Stimulated activated naive CD8-positive, alpha-beta T cell treated with anti-CD3 and anti-CD28 coated beads, Interleukin-15, amount 100 ng/mL, for 72 hours (primary cell): ENCODE data around the gene RNF115.

ENCODE experiments used
- ATAC-seq: fragments of 150-1000 bp; cut with Tn5 transposase; 2 replicates; pipeline ENCODE4 v1.10.0; 2021; ENCODE audit warnings: mild to moderate bottlenecking, moderate library complexity
- DNase-seq, 2 donors: peaks; one replicate each; pipeline ENCODE4 v3.0.0; 2021 to 2022
- H3K27ac Mint-ChIP-seq, 2 donors: one replicate each; pipeline ENCODE4 v1.8.0; 2022; ENCODE audit warnings: mild to moderate bottlenecking in 2 of 2, mixed read lengths in 2 of 2, moderate library complexity in 2 of 2
- H3K27me3 Mint-ChIP-seq: one replicate; pipeline ENCODE4 v1.8.0; 2022; ENCODE audit warnings: mixed read lengths
- H3K4me1 Mint-ChIP-seq: one replicate; pipeline ENCODE4 v1.8.0; 2022; ENCODE audit warnings: mild to moderate bottlenecking, mixed read lengths
- H3K4me3 Mint-ChIP-seq, 2 donors: one replicate each; pipeline ENCODE4 v1.8.0; 2022; ENCODE audit warnings: mild to moderate bottlenecking in 2 of 2, mixed read lengths in 2 of 2, moderate library complexity in 1 of 2
- H3K9me3 Mint-ChIP-seq, 2 donors: one replicate each; pipeline ENCODE4 v1.8.0; 2022; ENCODE audit warnings: mixed read lengths in 2 of 2

The RNF115 gene

DNA sequence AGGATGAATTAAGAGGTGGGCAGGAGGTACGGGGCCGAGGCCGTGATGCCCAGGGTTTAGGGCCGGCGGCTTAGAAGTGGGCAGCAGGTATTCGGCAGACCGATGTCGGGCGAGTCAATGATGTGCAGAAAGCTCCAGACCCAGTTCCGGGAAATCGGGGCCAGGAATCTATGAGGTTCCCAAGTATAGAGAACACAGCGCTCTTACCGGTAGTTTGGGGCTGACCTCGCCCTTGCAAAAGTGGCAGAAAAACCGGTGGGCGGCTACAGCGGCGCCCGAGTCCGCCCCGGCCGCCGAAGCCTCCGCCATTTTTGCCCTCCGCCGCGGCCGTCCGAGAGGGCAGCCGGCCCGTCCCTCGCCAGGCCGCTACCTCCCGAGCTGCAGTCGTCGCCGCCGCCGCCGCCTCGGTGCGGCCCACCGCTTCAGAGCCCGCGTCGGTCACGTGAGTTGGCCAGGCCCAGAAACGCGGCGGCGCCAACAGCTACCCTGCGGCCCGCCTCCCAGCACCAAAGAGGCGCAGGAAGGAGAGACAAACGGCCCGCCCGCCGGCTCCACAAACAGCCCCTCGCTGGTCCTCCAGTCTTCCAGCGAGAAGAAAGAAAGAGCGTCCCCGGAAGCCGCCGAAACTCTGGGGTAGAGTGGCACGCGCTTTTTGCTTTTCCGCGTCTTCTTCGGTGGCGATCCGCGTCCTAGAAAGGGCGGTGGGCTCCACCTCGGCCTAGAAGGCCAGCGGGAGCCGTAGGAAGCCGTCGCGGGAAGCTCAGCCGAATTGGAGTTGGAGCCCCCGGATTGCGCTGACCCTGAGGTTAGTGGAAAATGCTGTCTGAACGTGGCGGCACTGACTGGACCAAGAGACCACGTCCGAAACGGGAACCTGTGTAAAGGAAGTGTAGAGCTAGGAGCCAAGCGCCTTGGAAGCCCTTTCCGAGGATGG, at the start of gene RNF115, which contains the start of gene POLR3C:
Gene RNF115, minus strand, starts transcription at position 531 of the 934 bp plus-strand sequence. Its CDS starts 222 bp downstream, at position 309.
Gene POLR3C, plus strand, starts transcription at position 636 of the 934 bp plus-strand sequence. CDS start 1,577 bp downstream, outside the sequence.
- ATAC-seq: peak; percentile 76

DNA sequence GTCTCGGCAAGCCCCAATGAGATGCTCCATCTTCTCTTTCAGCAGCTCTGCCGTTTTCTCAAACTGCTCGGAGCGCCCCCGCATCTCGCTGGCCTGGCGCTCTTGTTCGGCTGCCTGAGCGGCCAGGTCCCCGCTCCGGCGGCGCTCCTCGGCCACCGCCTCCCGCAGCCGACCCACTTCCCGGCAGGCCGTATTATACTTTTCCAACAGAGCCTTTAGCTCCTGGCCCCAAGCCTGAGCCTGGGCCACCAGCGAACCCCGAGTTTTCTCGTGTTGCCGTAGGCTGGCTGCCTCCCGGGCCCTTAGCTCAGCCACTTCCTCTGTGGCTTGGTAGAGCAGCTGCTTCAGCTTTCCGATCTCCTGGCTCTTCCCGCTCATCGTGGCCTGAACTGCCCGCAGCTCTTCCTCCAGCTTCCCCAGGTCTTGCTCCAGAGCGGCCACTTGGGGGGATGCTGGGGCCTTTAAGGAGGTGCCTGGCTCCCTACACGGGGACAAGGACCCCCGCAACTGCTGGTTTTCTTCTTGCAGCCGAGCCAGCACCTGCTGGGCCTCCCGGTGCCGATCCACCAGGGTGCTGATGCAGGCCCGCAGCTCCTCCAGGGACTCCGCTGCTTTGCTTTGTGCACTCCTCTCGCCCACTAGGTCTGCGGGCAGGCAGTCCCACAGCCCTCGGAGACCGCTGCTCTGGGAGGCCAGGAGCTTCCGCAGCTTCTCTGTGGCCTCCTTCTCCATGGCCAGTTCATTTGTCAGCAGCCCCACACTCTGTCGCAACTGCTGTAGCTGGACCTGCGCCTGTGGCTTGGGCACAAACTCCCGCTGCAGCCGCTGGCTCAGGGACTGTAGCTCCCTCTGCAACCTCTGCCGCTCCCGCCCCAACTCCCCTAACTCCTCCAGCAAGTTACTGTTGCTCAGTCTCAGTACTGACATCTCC, 48.4 kb upstream of the RNF115 start:
- peak overlapping the region; percentile 77 to 82 for H3K4me3 Mint-ChIP-seq
- peak overlapping the region; percentile 72 to 94 for H3K27ac Mint-ChIP-seq
- no peaks in the 10 kb centered on the region for H3K9me3 Mint-ChIP-seq
- ATAC-seq (peak; percentile 87), DNase-seq (peak; percentile 52)
- H3K4me1 Mint-ChIP-seq: peaks cover 24% of the 10 kb centered on the region
- H3K27me3 Mint-ChIP-seq: peaks cover 43% of the 10 kb centered on the region

More for the DNA sequence above, at the start of gene RNF115, which contains the start of gene POLR3C:
- Mint-ChIP-seq H3K27ac (peak within 1 kb of the TSS; percentile 99 to 100), H3K9me3 (no peaks in the 10 kb centered on the region), H3K27me3 (no peaks in the 10 kb centered on the region), H3K4me1 (peaks cover 51% of the 10 kb centered on the region), H3K4me3 (peak within 1 kb of the TSS; percentile 94 to 99)
- peak; percentile 87 to 89 for DNase-seq

DNA sequence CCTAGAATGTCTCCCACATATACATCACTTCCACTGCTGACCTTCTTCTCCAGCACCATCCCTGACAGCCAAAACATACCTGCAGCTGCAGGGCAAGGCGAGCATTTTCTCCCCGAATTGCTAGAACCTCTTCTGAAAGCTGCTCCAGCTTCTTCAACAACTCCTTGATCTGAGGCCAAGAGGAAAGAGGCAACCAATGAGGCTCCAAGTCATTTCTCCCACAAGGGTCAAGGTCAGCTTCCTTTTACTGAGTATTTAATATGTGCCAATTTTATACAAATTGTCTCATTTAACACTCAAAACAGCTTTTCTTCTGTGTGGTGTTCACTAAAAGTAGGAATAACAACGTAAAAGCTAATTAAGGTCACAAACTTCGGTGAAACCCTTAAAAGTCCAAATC, 44.3 kb upstream of the RNF115 start:
- Mint-ChIP-seq H3K27ac (no peak overlapping the region), H3K9me3 (no peaks in the 10 kb centered on the region), H3K27me3 (peaks cover 34% of the 10 kb centered on the region), H3K4me1 (peaks cover 24% of the 10 kb centered on the region), H3K4me3 (no peak overlapping the region)
- DNase-seq: no peak
- ATAC-seq: no peak

DNA sequence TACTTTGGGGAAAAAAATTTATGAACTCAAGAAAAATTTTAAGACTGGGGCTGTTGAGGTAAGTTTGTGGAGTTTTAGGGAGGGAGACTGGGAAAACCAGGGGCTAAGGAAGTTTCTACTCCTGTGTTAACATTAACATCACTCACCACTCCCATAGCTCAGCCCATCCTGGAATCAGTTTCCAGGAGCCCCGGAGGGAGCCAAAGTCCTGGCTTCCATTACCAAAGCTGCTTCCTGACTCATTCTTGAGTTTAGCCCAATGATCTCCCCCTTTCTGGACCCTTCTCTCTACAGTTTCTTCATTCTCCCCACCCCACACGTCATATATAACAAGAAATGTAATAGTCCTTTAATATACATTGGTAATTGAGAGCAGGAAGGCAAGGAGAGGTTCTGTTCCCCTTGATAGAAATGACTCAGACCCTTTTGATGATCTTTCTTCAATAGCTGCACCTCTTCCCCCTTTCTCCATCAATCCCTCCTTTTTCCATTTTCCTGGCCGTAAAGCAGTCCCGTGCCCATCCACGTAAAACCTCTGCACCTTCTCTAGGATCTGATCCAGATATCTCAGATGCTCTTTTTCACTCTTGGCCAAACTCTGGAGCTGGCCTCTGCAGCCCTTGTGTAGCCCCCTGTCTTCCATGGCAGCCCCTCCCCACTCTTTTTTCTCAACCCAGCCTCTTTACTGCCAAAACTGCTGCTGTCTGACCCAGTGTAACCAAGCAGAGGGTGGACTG, 39.6 kb upstream of the RNF115 start:
- no peak for DNase-seq
- no peaks in the 10 kb centered on the region for H3K9me3 Mint-ChIP-seq
- ATAC-seq: no peak
- H3K27me3 Mint-ChIP-seq: peaks cover 25% of the 10 kb centered on the region
- H3K4me3 Mint-ChIP-seq: no peak overlapping the region
- H3K27ac Mint-ChIP-seq: no peak overlapping the region
- H3K4me1 Mint-ChIP-seq: peaks cover 12% of the 10 kb centered on the region

DNA sequence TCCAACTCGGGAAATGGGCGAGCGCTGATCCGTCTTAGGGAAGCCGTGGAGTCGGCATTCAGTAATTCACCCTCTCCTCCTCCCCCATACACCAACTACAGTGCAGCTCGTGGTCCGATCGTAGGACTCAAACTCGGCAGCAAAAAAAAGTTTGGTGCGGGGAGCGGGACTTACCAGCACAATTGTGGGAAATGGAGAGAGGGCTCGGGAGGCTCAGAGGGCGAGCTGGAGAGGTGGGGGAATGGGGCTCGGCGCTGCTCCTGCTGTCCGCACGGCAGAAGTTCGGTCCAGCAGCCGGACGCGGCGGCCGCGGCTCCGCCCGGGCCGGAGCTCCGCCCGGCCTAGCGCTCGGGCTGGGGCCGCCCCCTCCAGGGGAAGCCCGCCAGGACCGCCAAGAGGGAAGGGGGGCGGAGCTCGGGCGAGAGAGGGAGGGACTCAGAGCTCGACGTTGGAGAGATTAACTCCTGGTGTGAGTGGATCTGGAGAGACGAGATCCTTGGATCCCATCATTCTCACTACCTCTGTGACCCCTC, 35.7 kb upstream of the RNF115 start:
- Mint-ChIP-seq H3K4me3 (peak overlapping the region; percentile 92 to 99), H3K4me1 (peaks cover 16% of the 10 kb centered on the region), H3K27ac (peak overlapping the region; percentile 84 to 97), H3K9me3 (no peaks in the 10 kb centered on the region), H3K27me3 (no peaks in the 10 kb centered on the region)
- peak; percentile 73 to 79 for DNase-seq
- peak; percentile 73 for ATAC-seq

DNA sequence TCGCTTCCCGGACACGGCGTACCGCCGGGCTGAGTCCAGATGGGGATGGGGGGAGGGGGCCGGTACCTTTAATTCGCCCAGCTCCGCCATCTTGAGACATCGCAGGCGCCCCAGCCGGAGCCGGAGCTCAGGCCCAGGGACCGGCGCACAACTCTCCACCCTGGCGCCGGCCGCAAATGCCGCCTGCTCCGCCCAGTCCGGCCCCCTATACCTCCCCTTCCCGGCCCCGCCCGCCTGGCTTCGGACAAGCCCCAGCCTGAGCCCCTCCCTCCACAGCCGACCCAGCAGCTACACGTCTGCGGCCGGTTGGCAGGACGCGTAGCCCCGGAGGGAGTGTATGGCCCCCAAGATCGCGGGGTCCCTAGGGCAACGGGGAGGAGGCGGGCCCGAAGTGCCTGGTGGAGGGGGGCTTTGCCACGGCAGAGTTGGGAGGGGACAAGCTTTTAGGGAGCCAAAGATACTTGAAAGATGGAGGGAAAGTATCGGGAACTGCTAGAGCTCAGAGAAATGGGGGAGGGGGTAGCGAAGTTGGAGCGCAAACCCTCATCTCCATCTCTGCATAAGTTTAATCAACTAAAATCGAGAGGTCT, 35.1 kb upstream of the RNF115 start, which contains the start of gene PIAS3:
Gene PIAS3, minus strand, starts transcription at position 181 of the 590 bp plus-strand sequence. Its CDS starts 91 bp downstream, at position 90.
- peak; percentile 92 for ATAC-seq
- peaks cover 16% of the 10 kb centered on the region for H3K4me1 Mint-ChIP-seq
- H3K4me3 Mint-ChIP-seq: peak within 1 kb of the TSS; percentile 92 to 99
- peak within 1 kb of the TSS; percentile 84 to 97 for H3K27ac Mint-ChIP-seq
- H3K9me3 Mint-ChIP-seq: no peaks in the 10 kb centered on the region
- DNase-seq: peak; percentile 88 to 91
- H3K27me3 Mint-ChIP-seq: no peaks in the 10 kb centered on the region

DNA sequence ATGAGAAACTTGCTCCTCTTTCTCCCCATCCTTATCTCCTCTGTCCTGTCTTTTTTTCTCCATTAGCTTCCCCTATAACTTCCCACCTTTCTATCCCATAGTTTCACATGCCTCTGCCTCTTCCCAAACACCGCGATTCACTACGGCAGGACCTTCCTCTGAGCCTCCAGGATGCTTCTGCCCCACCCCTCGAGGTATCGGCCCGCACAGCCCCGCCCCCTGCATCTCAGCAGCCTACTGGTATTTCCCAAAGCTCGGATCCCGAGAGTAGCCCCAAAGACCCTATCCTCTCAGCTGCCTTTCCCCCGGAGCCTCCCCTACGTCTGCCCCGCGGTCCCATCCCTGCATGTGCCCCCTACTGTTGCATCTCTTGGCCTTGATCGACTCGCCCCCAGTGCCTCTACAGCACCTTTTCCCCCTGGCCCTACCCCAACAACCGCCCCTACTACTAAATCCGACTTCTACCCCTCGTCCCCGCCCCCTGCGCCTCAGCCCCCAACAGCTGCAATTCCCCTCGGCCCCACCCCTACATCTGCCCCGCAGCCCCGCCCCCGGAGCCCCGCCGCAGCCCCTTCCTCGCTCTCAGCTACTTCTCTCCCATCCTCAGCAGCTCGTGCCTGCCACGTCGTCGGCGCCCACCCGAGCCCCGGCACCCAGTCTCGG, 34.5 kb upstream of the RNF115 start:
- ATAC-seq (peak; percentile 56), DNase-seq (no peak)
- Mint-ChIP-seq H3K4me1 (peaks cover 16% of the 10 kb centered on the region), H3K9me3 (no peaks in the 10 kb centered on the region), H3K4me3 (peak overlapping the region; percentile 92 to 99), H3K27ac (peak overlapping the region in 1 of 2 donors; percentile 97), H3K27me3 (no peaks in the 10 kb centered on the region)

DNA sequence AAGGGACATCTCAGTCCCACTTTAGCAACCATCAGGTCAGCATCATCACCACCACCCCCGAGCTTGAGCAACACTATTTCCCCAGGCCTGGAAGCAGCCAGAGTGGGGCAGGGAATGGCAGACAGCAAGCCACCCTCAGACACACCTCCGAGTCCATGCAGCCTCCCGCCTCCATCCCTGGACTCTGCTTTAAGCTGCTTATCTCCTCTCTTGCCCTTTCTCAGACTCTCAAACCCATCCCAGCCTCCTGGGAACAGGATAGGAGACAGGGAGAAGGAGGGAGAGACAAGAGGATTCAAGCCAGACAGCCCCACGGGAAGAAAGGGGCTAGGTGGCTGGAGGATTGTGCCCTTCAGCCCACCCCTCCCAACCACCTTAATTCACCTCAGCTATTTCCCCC, 33.3 kb upstream of the RNF115 start:
- Mint-ChIP-seq H3K27ac (no peak overlapping the region), H3K27me3 (no peaks in the 10 kb centered on the region), H3K4me3 (no peak overlapping the region), H3K4me1 (peaks cover 16% of the 10 kb centered on the region), H3K9me3 (no peaks in the 10 kb centered on the region)
- DNase-seq: no peak
- no peak for ATAC-seq

DNA sequence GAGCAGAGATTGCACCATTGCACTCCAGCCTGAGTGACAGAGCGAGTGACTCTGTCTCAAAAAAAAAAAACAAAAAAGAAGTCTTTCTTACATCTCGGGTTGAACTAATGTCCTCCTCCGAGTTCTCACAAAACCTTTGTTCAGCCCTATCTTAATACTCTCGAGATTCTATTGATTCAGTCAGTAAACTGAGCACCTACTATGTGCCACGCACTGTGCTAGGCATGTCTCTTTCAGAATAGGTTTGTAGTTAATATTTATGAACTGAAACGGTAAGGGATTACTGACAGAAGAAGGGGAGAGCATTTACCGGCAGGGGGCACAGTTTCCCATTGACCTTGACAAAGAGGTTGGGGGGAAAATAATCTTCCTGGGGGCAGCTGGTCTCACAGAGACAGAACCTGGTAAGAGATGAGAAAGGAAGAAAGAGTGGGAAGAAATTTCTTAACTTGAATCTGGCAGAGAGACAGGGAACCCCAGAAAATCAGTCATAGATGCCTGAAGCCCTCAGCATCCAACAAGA, 31.6 kb upstream of the RNF115 start:
- Mint-ChIP-seq H3K4me3 (no peak overlapping the region), H3K27ac (no peak overlapping the region), H3K27me3 (no peaks in the 10 kb centered on the region), H3K9me3 (no peaks in the 10 kb centered on the region), H3K4me1 (peaks cover 16% of the 10 kb centered on the region)
- DNase-seq (no peak), ATAC-seq (no peak)

DNA sequence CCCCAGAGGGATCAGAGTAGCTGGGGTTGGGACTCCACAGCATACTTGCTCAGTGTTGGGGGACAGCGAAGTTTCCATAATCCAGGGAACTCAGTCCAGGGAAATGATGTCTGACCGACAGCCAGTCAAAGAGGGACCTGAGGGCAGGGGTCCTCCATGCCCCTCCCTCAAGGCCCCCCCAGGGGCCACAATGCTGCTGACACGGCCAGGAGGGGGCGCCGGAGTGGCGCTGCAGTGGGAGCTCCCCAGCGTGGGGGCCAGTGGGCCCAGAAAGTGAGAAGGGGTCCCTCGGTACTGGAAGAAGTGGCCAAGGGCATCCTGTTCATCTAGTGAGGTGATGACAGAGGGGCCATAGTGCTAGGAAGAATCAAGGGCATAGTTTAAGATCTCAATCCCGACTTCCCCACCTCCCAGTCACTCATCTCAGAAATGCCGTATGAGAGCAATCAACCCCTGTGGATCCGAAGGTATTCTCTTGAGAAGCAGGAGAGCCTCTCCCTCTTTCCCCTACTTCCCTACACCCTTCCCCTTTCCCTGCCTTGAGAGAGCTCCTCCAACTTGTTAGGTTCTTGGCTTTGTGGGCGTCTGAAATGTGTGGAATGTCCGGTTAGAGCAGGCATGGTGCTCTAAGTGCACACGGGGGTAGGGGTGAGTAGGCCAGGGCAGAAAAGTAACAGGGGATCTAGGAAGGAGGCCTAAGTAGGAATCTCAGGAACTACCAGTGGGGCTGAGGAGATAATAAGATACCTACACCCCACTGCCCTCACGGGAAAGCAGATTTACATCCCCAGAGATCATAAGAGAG, 25.7 kb upstream of the RNF115 start:
- Mint-ChIP-seq H3K27ac (no peak overlapping the region), H3K9me3 (no peaks in the 10 kb centered on the region), H3K4me1 (peaks cover 9% of the 10 kb centered on the region), H3K4me3 (no peak overlapping the region), H3K27me3 (no peaks in the 10 kb centered on the region)
- ATAC-seq (no peak), DNase-seq (no peak)

DNA sequence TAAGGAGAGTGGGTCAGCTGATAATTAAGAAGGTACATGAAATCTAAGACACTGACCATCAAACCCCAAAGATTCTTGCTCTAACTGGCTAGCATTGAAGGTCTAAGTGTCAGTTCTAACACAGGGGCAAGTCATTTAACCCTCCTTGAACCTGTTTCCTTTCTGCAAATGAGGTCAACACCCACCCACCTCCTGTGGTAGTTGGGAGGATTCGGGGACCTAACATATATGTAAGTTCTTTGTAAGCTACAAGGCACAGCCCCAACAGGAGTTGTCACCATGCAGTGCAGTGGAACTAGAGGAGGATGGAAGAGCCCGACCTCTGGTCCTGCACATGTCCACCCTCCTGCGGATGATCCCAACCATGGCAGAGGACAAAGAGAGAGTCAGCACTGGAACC, 23.9 kb upstream of the RNF115 start:
- H3K27me3 Mint-ChIP-seq: no peaks in the 10 kb centered on the region
- H3K27ac Mint-ChIP-seq: no peak overlapping the region

DNA sequence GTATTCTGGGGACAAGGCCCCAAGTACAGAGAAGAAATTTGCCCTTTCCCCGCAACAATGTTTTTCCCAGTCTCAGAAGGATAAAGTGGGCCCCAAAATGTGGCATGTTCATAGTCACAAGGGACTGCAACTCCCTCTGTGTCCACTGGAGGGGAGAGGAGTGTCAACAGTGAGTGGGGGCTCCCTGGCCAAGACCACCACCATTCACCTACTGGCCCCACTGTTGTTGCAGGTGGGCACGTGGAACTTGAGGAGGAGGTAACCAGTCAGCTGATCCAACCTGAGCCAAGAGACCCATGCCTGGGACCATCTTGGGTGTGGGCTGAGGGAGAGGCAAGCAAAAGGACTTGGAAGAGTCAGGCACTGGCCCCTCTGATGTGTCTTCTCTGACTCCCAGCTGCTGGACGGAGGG, 22.3 kb upstream of the RNF115 start:
- DNase-seq (peak; percentile 40 to 49), ATAC-seq (peak; percentile 62)
- H3K27ac Mint-ChIP-seq: peak overlapping the region in 1 of 2 donors; percentile 74

More for the DNA sequence above, 23.9 kb upstream of the RNF115 start:
- H3K4me3 Mint-ChIP-seq: no peak overlapping the region
- no peaks in the 10 kb centered on the region for H3K9me3 Mint-ChIP-seq
- H3K4me1 Mint-ChIP-seq: peaks cover 9% of the 10 kb centered on the region
- ATAC-seq (no peak), DNase-seq (no peak)

More for the DNA sequence above, 22.3 kb upstream of the RNF115 start:
- H3K27me3 Mint-ChIP-seq: no peaks in the 10 kb centered on the region
- H3K4me3 Mint-ChIP-seq: no peak overlapping the region
- H3K4me1 Mint-ChIP-seq: peaks cover 9% of the 10 kb centered on the region
- H3K9me3 Mint-ChIP-seq: no peaks in the 10 kb centered on the region
